Measurements from ENCODE around the gene NCDN.
A peak's percentile ranks its signal among the peaks of the same experiment; 100 is the strongest.

NCDN gene

GRCh38 chr1:35532497-35533223 lies 24.9 kb upstream of the NCDN start:
- Histone ChIP-seq H3K4me1 (ENCODE audit: insufficient read depth, low read length) (peaks cover 36% of the 10 kb centered on the region), H3K9me3 (ENCODE audit: insufficient read depth, low read depth, low read length) (peaks cover 4% of the 10 kb centered on the region; the same call in 1 of the 2 replicates), H3K4me3 (ENCODE audit: low read length) (no peak overlapping the region), H3K9ac (ENCODE audit: low read depth, low read length) (no peak overlapping the region), H3K27me3 (ENCODE audit: insufficient read depth, low read length) (no peaks in the 10 kb centered on the region), H3K36me3 (ENCODE audit: insufficient read depth, low read length) (peaks cover 37% of the 10 kb centered on the region), H3K27ac (ENCODE audit: low read depth, low read length) (no peak overlapping the region)
- 88% methylated on average over 1 of the region's 1 CpG for WGBS

DNA sequence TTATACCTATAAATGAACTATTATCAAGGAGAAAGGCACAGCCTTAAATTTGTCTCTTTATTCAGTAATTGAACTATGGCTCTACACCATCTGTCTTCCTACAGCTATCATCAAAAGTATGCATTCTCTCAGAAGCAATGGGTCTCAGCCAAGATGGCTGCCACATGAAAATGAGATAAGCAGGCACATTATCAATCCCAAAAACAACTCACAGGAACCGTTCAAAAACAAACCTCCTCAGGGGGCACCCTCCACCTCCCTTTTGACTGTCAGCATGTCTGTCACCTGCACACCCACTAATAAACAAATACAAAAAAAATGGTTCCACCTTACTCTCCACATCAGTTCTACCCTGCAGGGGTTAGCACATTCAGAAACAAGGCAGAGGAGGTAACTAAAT lies 24.0 kb upstream of the NCDN start:
- no peaks in the 10 kb centered on the region for H3K27me3 ChIP-seq (ENCODE audit: insufficient read depth, low read length)
- WGBS: 65% methylated on average over 1 of the region's 1 CpG
- H3K4me3 ChIP-seq (ENCODE audit: low read length): no peak overlapping the region
- H3K9me3 ChIP-seq (ENCODE audit: insufficient read depth, low read depth, low read length): peaks cover 4% of the 10 kb centered on the region; the same call in 1 of the 2 replicates
- no peak overlapping the region for H3K9ac ChIP-seq (ENCODE audit: low read depth, low read length)
- peaks cover 40% of the 10 kb centered on the region for H3K4me1 ChIP-seq (ENCODE audit: insufficient read depth, low read length)
- no peak overlapping the region for H3K27ac ChIP-seq (ENCODE audit: low read depth, low read length)
- H3K36me3 ChIP-seq (ENCODE audit: insufficient read depth, low read length): peaks cover 34% of the 10 kb centered on the region

DNA sequence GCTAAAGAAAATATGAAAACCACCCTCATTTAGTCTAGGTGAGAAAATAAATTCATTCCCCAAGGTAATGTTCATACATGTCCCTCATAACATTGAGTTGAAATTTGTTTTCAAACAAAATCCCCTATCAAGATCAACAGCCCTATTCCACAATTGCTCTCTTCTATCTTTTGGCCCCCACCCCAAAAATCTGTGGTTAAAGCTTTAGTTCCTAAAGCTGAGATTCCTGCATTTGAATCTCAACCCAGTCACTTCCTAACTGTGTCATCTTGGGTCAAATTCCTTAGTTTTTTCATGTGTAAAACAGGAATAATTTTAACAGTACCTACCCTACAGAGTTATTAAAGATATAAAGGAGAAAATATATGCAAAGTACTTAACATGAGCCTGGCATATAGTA lies 22.4 kb upstream of the NCDN start:
- H3K27me3 ChIP-seq (ENCODE audit: insufficient read depth, low read length): no peaks in the 10 kb centered on the region
- peak overlapping the region; percentile 52; the same call in 1 of the 2 replicates for H3K27ac ChIP-seq (ENCODE audit: low read depth, low read length)
- peaks cover 3% of the 10 kb centered on the region; the same call in 1 of the 2 replicates for H3K9me3 ChIP-seq (ENCODE audit: insufficient read depth, low read depth, low read length)
- H3K9ac ChIP-seq (ENCODE audit: low read depth, low read length): no peak overlapping the region
- no peak overlapping the region for H3K4me3 ChIP-seq (ENCODE audit: low read length)
- peaks cover 51% of the 10 kb centered on the region for H3K4me1 ChIP-seq (ENCODE audit: insufficient read depth, low read length)
- peaks cover 21% of the 10 kb centered on the region for H3K36me3 ChIP-seq (ENCODE audit: insufficient read depth, low read length)

DNA sequence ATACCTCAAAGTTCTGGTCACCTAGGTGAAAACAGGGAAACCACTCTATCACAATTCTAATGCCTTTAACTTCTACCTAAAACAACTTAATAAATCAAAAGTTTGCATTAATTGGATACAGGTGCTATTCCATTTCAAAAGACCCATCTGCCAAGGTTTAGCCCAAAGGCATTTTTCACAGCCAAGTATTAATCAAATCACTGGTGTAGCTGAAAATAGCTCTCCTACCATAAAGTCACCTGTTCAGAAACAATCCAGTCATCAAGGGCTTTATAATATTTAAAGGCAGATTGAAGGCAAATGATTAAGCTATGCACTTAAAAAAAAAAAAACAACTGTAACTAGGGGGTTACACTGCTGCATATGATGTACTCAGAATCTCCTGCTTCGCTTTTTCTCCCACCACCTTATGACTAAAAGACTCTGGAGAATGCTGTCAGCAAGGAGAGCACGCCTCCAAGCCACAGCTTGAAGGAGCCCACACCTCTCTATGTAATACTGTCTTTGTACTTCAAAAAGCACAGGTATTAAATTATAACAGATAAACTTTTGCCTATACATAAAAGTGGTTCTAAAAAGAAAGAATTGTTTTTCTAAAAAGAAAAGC lies 20.9 kb upstream of the NCDN start:
- no peak overlapping the region for H3K9ac ChIP-seq (ENCODE audit: low read depth, low read length)
- 88% methylated on average over 1 of the region's 2 CpGs for WGBS
- H3K9me3 ChIP-seq (ENCODE audit: insufficient read depth, low read depth, low read length): no peaks in the 10 kb centered on the region
- H3K27ac ChIP-seq (ENCODE audit: low read depth, low read length): 0 out of 2 replicates have a peak overlapping the region, but pooled peaks have one; percentile 53
- peaks cover 15% of the 10 kb centered on the region for H3K36me3 ChIP-seq (ENCODE audit: insufficient read depth, low read length)
- no peaks in the 10 kb centered on the region for H3K27me3 ChIP-seq (ENCODE audit: insufficient read depth, low read length)
- H3K4me1 ChIP-seq (ENCODE audit: insufficient read depth, low read length): peaks cover 51% of the 10 kb centered on the region
- H3K4me3 ChIP-seq (ENCODE audit: low read length): no peak overlapping the region

DNA sequence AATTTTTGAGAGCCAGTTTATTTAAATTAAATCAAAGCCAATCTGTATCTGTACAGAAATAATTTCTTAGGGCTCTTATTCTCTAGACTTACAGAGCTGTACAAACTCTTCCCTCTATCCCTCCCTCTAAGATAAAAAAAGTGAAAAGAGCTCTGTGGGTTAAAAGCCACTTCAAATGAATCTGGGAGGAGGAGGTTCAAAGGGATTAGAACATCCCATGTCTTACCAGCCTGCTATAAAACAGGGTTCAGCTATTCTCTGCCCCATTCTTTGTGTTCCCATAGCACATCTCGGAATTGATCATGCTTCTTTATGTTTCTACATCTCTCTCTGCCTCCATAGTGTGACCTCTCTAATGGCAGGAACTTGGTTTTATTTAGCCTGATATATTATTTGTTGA lies 19.8 kb upstream of the NCDN start:
- H3K27ac ChIP-seq (ENCODE audit: low read depth, low read length): no peak overlapping the region
- H3K4me3 ChIP-seq (ENCODE audit: low read length): no peak overlapping the region
- H3K27me3 ChIP-seq (ENCODE audit: insufficient read depth, low read length): no peaks in the 10 kb centered on the region
- peaks cover 51% of the 10 kb centered on the region for H3K4me1 ChIP-seq (ENCODE audit: insufficient read depth, low read length)
- no peak overlapping the region for H3K9ac ChIP-seq (ENCODE audit: low read depth, low read length)
- WGBS: 83% methylated on average over 1 of the region's 1 CpG
- peaks cover 22% of the 10 kb centered on the region for H3K36me3 ChIP-seq (ENCODE audit: insufficient read depth, low read length)
- H3K9me3 ChIP-seq (ENCODE audit: insufficient read depth, low read depth, low read length): no peaks in the 10 kb centered on the region

GRCh38 chr1:35539073-35539823 lies 18.4 kb upstream of the NCDN start:
- Histone ChIP-seq H3K4me3 (ENCODE audit: low read length) (no peak overlapping the region), H3K27ac (ENCODE audit: low read depth, low read length) (peak overlapping the region; percentile 25; the same call in 1 of the 2 replicates), H3K36me3 (ENCODE audit: insufficient read depth, low read length) (peaks cover 25% of the 10 kb centered on the region), H3K4me1 (ENCODE audit: insufficient read depth, low read length) (peaks cover 44% of the 10 kb centered on the region), H3K27me3 (ENCODE audit: insufficient read depth, low read length) (no peaks in the 10 kb centered on the region), H3K9ac (ENCODE audit: low read depth, low read length) (no peak overlapping the region), H3K9me3 (ENCODE audit: insufficient read depth, low read depth, low read length) (no peaks in the 10 kb centered on the region)
- WGBS: 90% methylated on average over 6 of the region's 6 CpGs

- peaks cover 31% of the 10 kb centered on the region for H3K36me3 ChIP-seq (ENCODE audit: insufficient read depth, low read length)
- H3K4me3 ChIP-seq (ENCODE audit: low read length): no peak overlapping the region
- H3K9me3 ChIP-seq (ENCODE audit: insufficient read depth, low read depth, low read length): no peaks in the 10 kb centered on the region
- H3K4me1 ChIP-seq (ENCODE audit: insufficient read depth, low read length): peaks cover 42% of the 10 kb centered on the region
- WGBS: 93% methylated on average over 1 of the region's 1 CpG
- H3K27ac ChIP-seq (ENCODE audit: low read depth, low read length): 0 out of 2 replicates have a peak overlapping the region, but pooled peaks have one; percentile 25
- H3K27me3 ChIP-seq (ENCODE audit: insufficient read depth, low read length): no peaks in the 10 kb centered on the region
- no peak overlapping the region for H3K9ac ChIP-seq (ENCODE audit: low read depth, low read length)
Observed at GRCh38 chr1:35539824-35540261, 17.8 kb upstream of the NCDN start.

DNA sequence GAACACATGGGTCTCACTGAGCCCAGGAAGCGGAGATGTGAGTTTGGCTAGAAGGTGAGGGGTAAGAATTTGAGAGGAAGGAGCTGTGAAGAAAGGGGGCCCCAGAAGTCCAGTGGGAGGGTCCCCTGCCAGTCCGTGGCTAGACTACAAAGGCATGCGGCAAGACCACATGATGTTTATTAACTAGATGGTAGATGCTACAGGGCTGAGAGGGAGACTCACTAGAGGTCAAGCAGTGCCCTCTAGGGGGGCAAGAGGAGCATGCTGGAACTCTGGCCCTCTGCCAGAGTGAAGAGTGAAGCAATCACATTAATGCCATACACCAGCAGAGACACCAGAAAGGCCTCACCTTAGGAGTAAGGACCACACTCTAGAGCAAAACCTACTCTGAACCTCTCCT lies 12.6 kb upstream of the NCDN start:
- Histone ChIP-seq H3K36me3 (ENCODE audit: insufficient read depth, low read length) (peaks cover 67% of the 10 kb centered on the region), H3K4me3 (ENCODE audit: low read length) (no peak overlapping the region), H3K27ac (ENCODE audit: low read depth, low read length) (no peak overlapping the region), H3K9ac (ENCODE audit: low read depth, low read length) (no peak overlapping the region), H3K4me1 (ENCODE audit: insufficient read depth, low read length) (peaks cover 2% of the 10 kb centered on the region), H3K27me3 (ENCODE audit: insufficient read depth, low read length) (no peaks in the 10 kb centered on the region), H3K9me3 (ENCODE audit: insufficient read depth, low read depth, low read length) (no peaks in the 10 kb centered on the region)
- 59% methylated on average over 3 of the region's 3 CpGs for WGBS

DNA sequence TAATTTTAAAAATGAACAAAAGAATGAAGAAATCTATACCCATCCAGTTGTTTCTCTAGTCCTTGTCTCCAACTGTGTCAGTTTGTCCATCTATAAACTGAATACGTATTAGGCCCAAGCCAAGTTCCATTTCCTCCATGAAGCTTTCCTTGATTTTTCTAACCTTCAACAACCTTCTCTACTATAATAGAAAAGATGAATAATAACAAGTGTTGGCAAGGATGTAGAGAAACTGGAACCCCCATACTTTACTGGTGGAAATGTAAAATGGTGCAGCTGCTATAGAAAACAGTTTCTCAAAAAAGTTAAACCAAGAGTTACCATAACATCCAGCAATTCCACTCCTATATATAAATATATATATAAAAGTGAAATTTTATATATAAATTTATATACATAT lies 11.0 kb upstream of the NCDN start:
- Histone ChIP-seq H3K9me3 (ENCODE audit: insufficient read depth, low read depth, low read length) (no peaks in the 10 kb centered on the region), H3K9ac (ENCODE audit: low read depth, low read length) (no peak overlapping the region), H3K27me3 (ENCODE audit: insufficient read depth, low read length) (no peaks in the 10 kb centered on the region), H3K4me3 (ENCODE audit: low read length) (no peak overlapping the region), H3K4me1 (ENCODE audit: insufficient read depth, low read length) (no peaks in the 10 kb centered on the region), H3K36me3 (ENCODE audit: insufficient read depth, low read length) (peaks cover 75% of the 10 kb centered on the region), H3K27ac (ENCODE audit: low read depth, low read length) (no peak overlapping the region)
- WGBS: 90% methylated on average over 1 of the region's 1 CpG

DNA sequence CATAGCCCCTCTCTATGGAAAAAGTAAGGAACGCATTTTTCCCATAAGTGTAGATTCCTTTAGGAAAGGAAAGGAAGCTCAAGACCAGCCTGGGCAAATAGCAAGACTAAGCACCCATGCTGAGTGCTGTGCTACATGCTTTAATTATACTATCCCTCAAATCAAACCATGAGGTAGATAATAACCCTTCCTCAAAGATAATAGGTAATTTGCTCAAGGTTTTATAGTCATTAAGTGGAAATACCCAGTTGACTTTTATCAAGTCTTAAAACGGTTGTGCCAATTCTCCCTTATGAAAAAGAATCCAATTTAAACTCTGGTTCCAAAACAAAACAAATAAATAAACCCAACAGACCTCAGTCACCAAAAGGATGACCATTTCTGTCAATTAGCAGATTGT lies 3.7 kb upstream of the NCDN start:
- Histone ChIP-seq H3K4me1 (ENCODE audit: insufficient read depth, low read length) (peaks cover 32% of the 10 kb centered on the region), H3K36me3 (ENCODE audit: insufficient read depth, low read length) (peaks cover 50% of the 10 kb centered on the region), H3K9ac (ENCODE audit: low read depth, low read length) (peak overlapping the region; percentile 68), H3K27ac (ENCODE audit: low read depth, low read length) (peak overlapping the region; percentile 95), H3K9me3 (ENCODE audit: insufficient read depth, low read depth, low read length) (no peaks in the 10 kb centered on the region), H3K27me3 (ENCODE audit: insufficient read depth, low read length) (no peaks in the 10 kb centered on the region), H3K4me3 (ENCODE audit: low read length) (peak overlapping the region; percentile 91)
- WGBS: 60% methylated on average over 1 of the region's 2 CpGs
